Naive thymus-derived CD4-positive, alpha-beta T cell (primary cell): ENCODE measurements around the gene DRAXIN. TPM values are rescaled to one million over a fixed set of nuclear protein-coding genes. Genes with fewer than 3 reads are reported as not detected.

Experiments used
- ATAC-seq: fragments of 150-1000 bp; cut with Tn5 transposase; 2 replicates; pipeline ENCODE4 v1.10.0; 2021; ENCODE audit warnings: mild to moderate bottlenecking, moderate library complexity
- CTCF ChIA-PET: fragments of 350-600 bp; sonication (Branson Sonifier 250); formaldehyde crosslinking; loops from one replicate; lab custom pipeline; 2021; ENCODE audit warnings: antibody characterized with exemption; lab: Charles Lee
- POLR2A ChIA-PET: fragments of 350-600 bp; sonication (Branson Sonifier 250); formaldehyde crosslinking; loops from one replicate; lab custom pipeline; 2021; ENCODE audit warnings: antibody characterized with exemption, inconsistent platforms; lab: Charles Lee
- DNase-seq, 9 donors: peaks; one replicate each; pipeline versions ENCODE4 v3.0.0 to v3.0.0-alpha.2; 2020 to 2022; ENCODE audit warnings: mixed read lengths in 1 of 9
- H3K27ac ChIP-seq: one replicate; pipeline ENCODE4 v1.7.0; 2013; ENCODE audit warnings: mild to moderate bottlenecking, low read depth, low read length, moderate library complexity
- H3K27me3 ChIP-seq, 2 donors: one replicate each; pipeline ENCODE4 v1.7.0; 2013; ENCODE audit warnings: low read length in 2 of 2, mild to moderate bottlenecking in 2 of 2, moderate library complexity in 2 of 2; ENCODE audit not compliant: control insufficient read depth in 2 of 2, insufficient read depth in 2 of 2
- H3K36me3 ChIP-seq, 3 experiments: 1 replicate in 2 of 3; 2 replicates in 1 of 3; pipeline ENCODE4 v1.7.0; 2013; ENCODE audit warnings: low read length in 3 of 3, mild to moderate bottlenecking in 3 of 3, moderate library complexity in 1 of 3; ENCODE audit not compliant: insufficient read depth in 3 of 3, control insufficient read depth in 2 of 3
- H3K4me1 ChIP-seq, 2 donors: one replicate each; pipeline ENCODE4 v1.7.0; 2013; ENCODE audit warnings: low read length in 2 of 2, mild to moderate bottlenecking in 2 of 2, moderate library complexity in 1 of 2; ENCODE audit not compliant: control insufficient read depth in 2 of 2, insufficient read depth in 2 of 2
- H3K4me3 ChIP-seq: 2 replicates; pipeline ENCODE4 v1.7.0; 2013; ENCODE audit warnings: mild to moderate bottlenecking, low read length
- H3K9me3 ChIP-seq, 3 experiments: 1 replicate in 2 of 3; 2 replicates in 1 of 3; pipeline ENCODE4 v1.7.0; 2013; ENCODE audit warnings: low read length in 3 of 3; ENCODE audit not compliant: control insufficient read depth in 2 of 3
- H3K27ac Mint-ChIP-seq, 9 donors: one replicate each; pipeline ENCODE4 v1.8.0; 2020 to 2022; ENCODE audit warnings: mixed read lengths in 9 of 9, mild to moderate bottlenecking in 8 of 9, moderate library complexity in 5 of 9, inconsistent platforms in 2 of 9
- H3K27me3 Mint-ChIP-seq, 5 donors: one replicate each; pipeline ENCODE4 v1.8.0; 2021 to 2022; ENCODE audit warnings: mixed read lengths in 5 of 5, mild to moderate bottlenecking in 1 of 5
- H3K36me3 Mint-ChIP-seq, 5 donors: one replicate each; pipeline ENCODE4 v1.8.0; 2020 to 2022; ENCODE audit warnings: mixed read lengths in 5 of 5, mild to moderate bottlenecking in 3 of 5, inconsistent platforms in 1 of 5
- H3K4me1 Mint-ChIP-seq, 7 donors: one replicate each; pipeline ENCODE4 v1.8.0; 2020 to 2022; ENCODE audit warnings: mixed read lengths in 7 of 7, mild to moderate bottlenecking in 3 of 7, inconsistent platforms in 1 of 7
- H3K4me3 Mint-ChIP-seq, 10 donors: one replicate each; pipeline ENCODE4 v1.8.0; 2020 to 2022; ENCODE audit warnings: mild to moderate bottlenecking in 10 of 10, mixed read lengths in 10 of 10, moderate library complexity in 6 of 10, inconsistent platforms in 2 of 10
- H3K9me3 Mint-ChIP-seq, 11 donors: one replicate each; pipeline ENCODE4 v1.8.0; 2020 to 2022; ENCODE audit warnings: mixed read lengths in 11 of 11, mild to moderate bottlenecking in 4 of 11, inconsistent platforms in 1 of 11, moderate library complexity in 1 of 11
- intact Hi-C, 2 donors: fragments of 100-400 bp; cut with micrococcal nuclease; formaldehyde crosslinking; loops; one replicate each; pipeline ENCODE4 v1.15.1; 2023
- polyA plus RNA-seq, 2 donors: library from polyadenylated mRNA; unstranded; fragments of 300-500 nt; fragmentation: Illumina TruSeq; gene quantifications; one replicate each; pipeline ENCODE4 v1.2.3, GENCODE V29; 2021
- total RNA-seq, 6 experiments: library from RNA in 5 of 6; stranded (reverse) in 5 of 6; gene quantifications; 1 replicate in 5 of 6; 2 replicates in 1 of 6; pipeline ENCODE4 v1.2.3 and lab custom pipeline; 2021 to 2026

The DRAXIN gene
- total and polyA plus RNA-seq, 7 experiments from 2014 or later = 0.03 to 1.6 (median 0.19) TPM

- Mint-ChIP-seq H3K27ac (peak overlapping the region in 3 of 9 donors; percentile 19 to 51 (median 49)), H3K36me3 (peaks cover 4 to 20% (median 13%) of the 10 kb centered on the region in 5 donors), H3K4me3 (no peak overlapping the region), H3K27me3 (no peaks in the 10 kb centered on the region), H3K4me1 (peaks cover 39 to 58% (median 48%) of the 10 kb centered on the region in 7 donors), H3K9me3 (no peaks in the 10 kb centered on the region)
- intact Hi-C loops = no loop called here
- H3K36me3 ChIP-seq = peaks cover 0 to 36% (median 4%) of the 10 kb centered on the region in 3 experiments
- no peaks in the 10 kb centered on the region for H3K27me3 ChIP-seq
- CTCF ChIA-PET = no interaction called here
- H3K9me3 ChIP-seq = no peaks in the 10 kb centered on the region
- H3K27ac ChIP-seq = no peak overlapping the region
- H3K4me1 ChIP-seq = peaks cover 29 to 38% of the 10 kb centered on the region in 2 donors
- H3K4me3 ChIP-seq = no peak overlapping the region
- DNase-seq (no peak), ATAC-seq (no peak)
- POLR2A ChIA-PET = interaction anchor here (0.6 to 1.5 kb wide), 2 partner anchors 8 to 18 kb away, joined by 3 to 4 read pairs; partner anchors contain the start of gene AGTRAP
Measured at GRCh38 chr1:11744287-11744686, 52.8 kb downstream of the DRAXIN start.

- Histone ChIP-seq H3K9me3 (no peaks in the 10 kb centered on the region), H3K36me3 (peaks cover 0 to 52% (median 4%) of the 10 kb centered on the region in 3 experiments), H3K27me3 (no peaks in the 10 kb centered on the region), H3K4me3 (no peak overlapping the region), H3K4me1 (peaks cover 12 to 24% of the 10 kb centered on the region in 2 donors), H3K27ac (no peak overlapping the region)
- no peak overlapping the region for H3K4me3 Mint-ChIP-seq
- H3K27ac Mint-ChIP-seq = peak overlapping the region in 5 of 9 donors; percentile 24 to 46 (median 31)
- CTCF ChIA-PET = interaction anchor here (0.7 kb wide), 1 partner anchor 32 kb away, joined by 3 read pairs; no protein-coding TSS in a partner anchor
- POLR2A ChIA-PET = no interaction called here
- H3K4me1 Mint-ChIP-seq = peaks cover 23 to 44% (median 34%) of the 10 kb centered on the region in 7 donors
- H3K9me3 Mint-ChIP-seq = no peaks in the 10 kb centered on the region
- peaks cover 4 to 20% (median 13%) of the 10 kb centered on the region in 5 donors for H3K36me3 Mint-ChIP-seq
- ATAC-seq (no peak), DNase-seq (no peak)
- intact Hi-C loops = no loop called here
- no peaks in the 10 kb centered on the region for H3K27me3 Mint-ChIP-seq
Measured at GRCh38 chr1:11746092-11746491, 54.6 kb downstream of the DRAXIN start.

GRCh38 chr1:11746795-11747487 is 55.4 kb downstream of the DRAXIN start:
- peak overlapping the region in 3 of 9 donors; percentile 19 to 50 (median 32) for H3K27ac Mint-ChIP-seq
- no peaks in the 10 kb centered on the region for H3K9me3 Mint-ChIP-seq
- no peaks in the 10 kb centered on the region for H3K27me3 ChIP-seq
- H3K36me3 Mint-ChIP-seq = peaks cover 4 to 20% (median 13%) of the 10 kb centered on the region in 5 donors
- peaks cover 0 to 59% (median 4%) of the 10 kb centered on the region in 3 experiments for H3K36me3 ChIP-seq
- ATAC-seq (no peak), DNase-seq (no peak)
- no peak overlapping the region for H3K4me3 ChIP-seq
- H3K4me1 Mint-ChIP-seq = peaks cover 17 to 39% (median 25%) of the 10 kb centered on the region in 7 donors
- intact Hi-C loops = no loop called here
- ChIA-PET POLR2A (no interaction called here), CTCF (no interaction called here)
- H3K27me3 Mint-ChIP-seq = no peaks in the 10 kb centered on the region
- no peaks in the 10 kb centered on the region for H3K9me3 ChIP-seq
- no peak overlapping the region for H3K4me3 Mint-ChIP-seq
- no peak overlapping the region for H3K27ac ChIP-seq
- H3K4me1 ChIP-seq = peaks cover 4 to 15% of the 10 kb centered on the region in 2 donors

GRCh38 chr1:11748294-11749202 is 57.0 kb downstream of the DRAXIN start:
- H3K36me3 Mint-ChIP-seq = peaks cover 4 to 20% (median 13%) of the 10 kb centered on the region in 5 donors
- Histone ChIP-seq H3K27me3 (no peaks in the 10 kb centered on the region), H3K27ac (peak overlapping the region; percentile 14), H3K4me1 (peaks cover 0 to 6% of the 10 kb centered on the region in 2 donors), H3K4me3 (no peak overlapping the region), H3K9me3 (no peaks in the 10 kb centered on the region), H3K36me3 (peaks cover 0 to 59% (median 4%) of the 10 kb centered on the region in 3 experiments)
- no peak for ATAC-seq
- no peaks in the 10 kb centered on the region for H3K27me3 Mint-ChIP-seq
- peaks cover 12 to 39% (median 20%) of the 10 kb centered on the region in 7 donors for H3K4me1 Mint-ChIP-seq
- H3K27ac Mint-ChIP-seq = peak overlapping the region in 7 of 9 donors; percentile 35 to 78 (median 59)
- DNase-seq = no peak
- H3K9me3 Mint-ChIP-seq = no peaks in the 10 kb centered on the region
- ChIA-PET POLR2A (no interaction called here), CTCF (interaction anchor here (0.5 to 1.9 kb wide), 4 partner anchors 84 to 265 kb away, joined by 3 to 14 read pairs (median 4); partner anchors contain the start of gene FBXO6)
- intact Hi-C loops = loop anchor here in 1 of 2 donors (1.0 kb wide), 3 partner anchors 29 to 98 kb away; partner anchors contain the start of gene FBXO6
- H3K4me3 Mint-ChIP-seq = peak overlapping the region in 3 of 10 donors; percentile 26 to 58 (median 41)

DNA sequence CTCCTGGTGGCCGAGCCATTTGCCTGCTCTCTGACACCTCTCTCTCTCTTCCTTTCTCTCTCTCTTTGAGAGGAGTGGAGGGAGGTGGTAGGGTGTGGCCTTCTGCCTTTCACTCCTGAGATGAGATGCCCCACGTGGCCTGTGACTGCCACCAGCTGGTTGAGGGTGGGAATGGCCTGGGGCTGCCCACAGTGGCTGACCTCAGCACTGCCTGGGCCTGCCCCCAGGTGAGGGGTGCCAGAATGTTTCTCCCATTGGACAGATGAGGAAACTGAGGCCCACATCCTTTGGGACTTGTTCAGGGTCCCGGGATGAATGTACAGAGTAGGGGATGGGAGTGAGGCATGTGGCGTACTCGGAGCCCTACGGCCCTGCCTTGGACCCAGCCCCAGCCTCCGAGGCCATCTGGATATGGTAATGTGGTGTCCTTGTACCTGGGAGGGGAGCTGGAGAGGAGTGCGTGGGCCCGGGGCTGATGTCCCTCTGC is 57.7 kb downstream of the DRAXIN start:
- CTCF ChIA-PET = interaction anchor here (1.0 to 1.9 kb wide), 3 partner anchors 40 to 96 kb away, joined by 4 to 14 read pairs (median 6); partner anchors contain the start of gene FBXO6
- H3K27ac ChIP-seq = peak overlapping the region; percentile 14

More for the DNA sequence above, 57.7 kb downstream of the DRAXIN start:
- H3K4me1 Mint-ChIP-seq = peaks cover 13 to 39% (median 20%) of the 10 kb centered on the region in 7 donors
- Histone ChIP-seq H3K4me3 (no peak overlapping the region), H3K36me3 (peaks cover 0 to 59% (median 4%) of the 10 kb centered on the region in 3 experiments), H3K9me3 (no peaks in the 10 kb centered on the region), H3K4me1 (peaks cover 0 to 6% of the 10 kb centered on the region in 2 donors), H3K27me3 (no peaks in the 10 kb centered on the region)
- H3K9me3 Mint-ChIP-seq = no peaks in the 10 kb centered on the region
- DNase-seq (peak in 6 of 9 donors; percentile 43 to 67 (median 57)), ATAC-seq (peak; percentile 76)
- peak overlapping the region in 7 of 9 donors; percentile 35 to 78 (median 59) for H3K27ac Mint-ChIP-seq
- POLR2A ChIA-PET = interaction anchor here (1.5 kb wide), 1 partner anchor 14 kb away, joined by 4 read pairs; the partner anchor contains the start of gene AGTRAP
- intact Hi-C loops = loop anchor here in 1 of 2 donors (1.0 kb wide), 3 partner anchors 30 to 99 kb away; partner anchors contain the start of gene FBXO6
- peaks cover 4 to 20% (median 13%) of the 10 kb centered on the region in 5 donors for H3K36me3 Mint-ChIP-seq
- no peaks in the 10 kb centered on the region for H3K27me3 Mint-ChIP-seq
- H3K4me3 Mint-ChIP-seq = peak overlapping the region in 3 of 10 donors; percentile 26 to 58 (median 41)
